Testis (tissue), 3 donors: Measurements from ENCODE around the gene TSHZ1. TPM values are rescaled to one million over a fixed set of nuclear protein-coding genes. Genes with fewer than 3 reads are reported as not detected.

ENCODE experiments used
- DNase-seq: peaks from one replicate; pipeline ENCODE4 v3.0.0-alpha.2; 2019
- H3K27ac ChIP-seq, 2 donors: fragments of 200-600 bp; sonication (generic); one replicate each; pipeline ENCODE4 v1.5.1; 2019
- H3K27me3 ChIP-seq: fragments of 200-600 bp; sonication (generic); one replicate; pipeline ENCODE4 v1.5.1; 2019
- H3K36me3 ChIP-seq: fragments of 200-600 bp; sonication (generic); one replicate; pipeline ENCODE4 v1.5.1; 2017; ENCODE audit warnings: low read depth; ENCODE audit errors: missing control alignments
- H3K4me1 ChIP-seq: fragments of 200-600 bp; sonication (generic); one replicate; pipeline ENCODE4 v1.5.1; 2019
- H3K4me3 ChIP-seq, 2 donors: fragments of 200-600 bp; sonication (generic); one replicate each; pipeline ENCODE4 v1.5.1; 2017 to 2019
- H3K9me3 ChIP-seq: fragments of 200-600 bp; sonication (generic); one replicate; pipeline ENCODE4 v1.5.1; 2017
- POLR2A ChIP-seq: fragments of 450-650 bp; IDR thresholded peaks from one replicate; pipeline ENCODE4 v1.6.1; 2017; ENCODE audit warnings: antibody characterized with exemption, mild to moderate bottlenecking, moderate library complexity
- WGBS, 2 donors: methylation state at CpG; one replicate each; pipeline ENCODE4 v1.1.5; 2018; 5-methylcytosine and 5-hydroxymethylcytosine counted together
- intact Hi-C: fragments of 100-400 bp; cut with DNase I; formaldehyde crosslinking; loops from one replicate; pipeline ENCODE4 v1.15.1; 2023; ENCODE audit warnings: low total_unique reads
- polyA plus RNA-seq: library from polyadenylated mRNA; stranded (reverse); fragments of 350-450 nt; fragmentation: Illumina TruSeq; extraction: RNeasy Lipid Tissue Mini Kit (QIAGEN cat#74804); gene quantifications from one replicate; pipeline ENCODE4 v1.2.3, GENCODE V29; 2014; ENCODE audit warnings: low read depth, low replicate concordance; ENCODE audit not compliant: insufficient read depth
- total RNA-seq, 2 donors: library from RNA; depleted of rRNA; stranded (reverse); fragments of >200 nt; gene quantifications; one replicate each; pipeline ENCODE4 v1.2.3, GENCODE V29; 2016
- TF ChIP-seq, protein P1 (sequence below), 3 experiments: fragments of 450-650 bp in 2 of 3; fragments of 200-600 bp in 1 of 3; sonication (generic) in 1 of 3; IDR thresholded peaks; one replicate each; pipeline ENCODE4 v1.5.1; 2016 to 2019; ENCODE audit warnings: antibody characterized with exemption in 3 of 3, mild to moderate bottlenecking in 2 of 3, moderate library complexity in 1 of 3

The TSHZ1 gene
- total and polyA plus RNA-seq, 3 donors from 2014 or later = 12.8 to 36.2 (median 18.4) TPM

DNA sequence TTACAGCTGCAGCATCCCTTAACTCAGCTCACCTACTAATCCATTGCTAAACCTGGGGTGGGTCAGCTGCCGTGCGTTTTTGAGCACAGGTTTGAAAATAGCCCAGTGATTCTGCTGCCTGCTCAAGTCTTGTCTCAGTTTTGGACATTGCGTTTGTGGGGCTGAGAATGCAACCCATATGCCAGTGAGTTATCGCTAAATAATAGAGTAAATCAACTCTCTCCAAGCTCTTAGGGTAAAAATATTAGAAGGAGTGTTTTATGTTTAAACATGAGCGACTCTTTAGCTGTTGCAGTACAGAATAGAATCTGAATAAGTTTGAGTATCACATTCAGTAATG, 2.1 kb downstream of the TSHZ1 start:
- H3K4me1 ChIP-seq = peaks cover 18% of the 10 kb centered on the region
- peak overlapping the region; percentile 89 for H3K27ac ChIP-seq
- no peaks in the 10 kb centered on the region for H3K9me3 ChIP-seq
- 10 to 13% methylated on average over 5 of the region's 5 CpGs for WGBS, 2 donors
- TF ChIP-seq, protein P1, sequence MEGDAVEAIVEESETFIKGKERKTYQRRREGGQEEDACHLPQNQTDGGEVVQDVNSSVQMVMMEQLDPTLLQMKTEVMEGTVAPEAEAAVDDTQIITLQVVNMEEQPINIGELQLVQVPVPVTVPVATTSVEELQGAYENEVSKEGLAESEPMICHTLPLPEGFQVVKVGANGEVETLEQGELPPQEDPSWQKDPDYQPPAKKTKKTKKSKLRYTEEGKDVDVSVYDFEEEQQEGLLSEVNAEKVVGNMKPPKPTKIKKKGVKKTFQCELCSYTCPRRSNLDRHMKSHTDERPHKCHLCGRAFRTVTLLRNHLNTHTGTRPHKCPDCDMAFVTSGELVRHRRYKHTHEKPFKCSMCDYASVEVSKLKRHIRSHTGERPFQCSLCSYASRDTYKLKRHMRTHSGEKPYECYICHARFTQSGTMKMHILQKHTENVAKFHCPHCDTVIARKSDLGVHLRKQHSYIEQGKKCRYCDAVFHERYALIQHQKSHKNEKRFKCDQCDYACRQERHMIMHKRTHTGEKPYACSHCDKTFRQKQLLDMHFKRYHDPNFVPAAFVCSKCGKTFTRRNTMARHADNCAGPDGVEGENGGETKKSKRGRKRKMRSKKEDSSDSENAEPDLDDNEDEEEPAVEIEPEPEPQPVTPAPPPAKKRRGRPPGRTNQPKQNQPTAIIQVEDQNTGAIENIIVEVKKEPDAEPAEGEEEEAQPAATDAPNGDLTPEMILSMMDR (IDR thresholded peaks at IDR 0.05) = no peak
- no peak for TF ChIP-seq POLR2A
- peak overlapping the region; percentile 70 to 73 for H3K4me3 ChIP-seq
- H3K27me3 ChIP-seq = no peaks in the 10 kb centered on the region
- intact Hi-C loops = no loop called here
- H3K36me3 ChIP-seq = no peaks in the 10 kb centered on the region
- no peak for DNase-seq

DNA sequence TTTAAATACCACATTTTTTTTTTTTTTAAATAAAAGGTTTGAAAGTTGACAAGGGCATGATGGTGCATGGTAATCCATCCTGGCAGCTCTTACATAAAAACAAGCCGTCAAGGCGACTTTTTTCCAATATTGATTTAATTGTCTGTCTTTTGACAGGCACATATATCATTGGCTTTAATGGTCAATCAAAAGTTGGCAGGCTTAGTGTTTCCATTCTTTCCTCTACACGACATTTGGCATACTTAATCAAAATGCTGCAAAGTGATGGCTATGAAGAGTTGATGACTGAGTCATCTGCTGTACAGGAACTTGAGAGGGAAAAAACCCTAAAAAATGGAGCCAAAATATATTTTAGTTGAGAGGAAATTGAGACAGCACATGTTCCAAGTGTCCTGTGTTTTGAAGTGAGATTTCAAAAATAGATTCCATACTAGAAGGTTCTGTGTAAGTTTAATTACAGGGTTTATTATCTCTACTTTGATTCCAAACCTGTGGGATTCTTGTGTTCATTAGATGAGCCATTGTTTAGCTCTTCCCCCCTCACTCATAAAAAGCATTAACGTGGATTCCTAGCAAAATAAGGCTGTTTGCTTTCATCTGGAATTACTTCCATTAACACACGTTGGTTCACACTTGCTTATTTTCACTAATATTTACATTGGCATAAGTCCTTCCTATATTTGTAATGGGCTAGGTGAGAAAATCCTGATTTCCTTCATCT, 3.2 kb downstream of the TSHZ1 start:
- no peak for DNase-seq
- Histone ChIP-seq H3K4me1 (peaks cover 23% of the 10 kb centered on the region), H3K27me3 (no peaks in the 10 kb centered on the region), H3K27ac (peak overlapping the region; percentile 89), H3K9me3 (no peaks in the 10 kb centered on the region), H3K4me3 (peak overlapping the region in 1 of 2 donors; percentile 73), H3K36me3 (no peaks in the 10 kb centered on the region)
- WGBS, 2 donors = 36 to 38% methylated on average over 5 of the region's 5 CpGs
- TF ChIP-seq POLR2A = no peak
- TF ChIP-seq, protein P1 (IDR thresholded peaks at IDR 0.05) = no peak
- intact Hi-C loops = no loop called here

DNA sequence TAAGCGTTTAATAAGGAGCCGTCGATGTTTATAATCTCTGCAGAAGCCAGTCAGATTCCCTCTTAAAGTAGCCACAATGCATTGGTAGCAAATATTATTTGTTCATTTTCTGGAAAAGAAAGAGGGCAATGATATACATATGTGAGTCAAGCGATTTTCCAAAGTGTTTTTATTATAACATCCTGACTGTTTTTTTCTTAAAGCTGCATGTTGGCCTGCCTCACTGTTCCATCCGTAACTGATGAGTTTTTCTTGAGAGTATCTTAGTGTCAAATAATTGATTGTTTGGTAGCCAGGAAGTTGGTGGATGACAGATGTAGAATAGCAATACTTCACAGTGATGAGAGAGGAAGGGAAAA, 3.7 kb downstream of the TSHZ1 start:
- H3K4me3 ChIP-seq = peak overlapping the region in 1 of 2 donors; percentile 73
- H3K4me1 ChIP-seq = peaks cover 27% of the 10 kb centered on the region
- H3K9me3 ChIP-seq = no peaks in the 10 kb centered on the region
- DNase-seq = no peak
- no peaks in the 10 kb centered on the region for H3K27me3 ChIP-seq
- intact Hi-C loops = no loop called here
- peak overlapping the region; percentile 89 for H3K27ac ChIP-seq
- 44 to 52% methylated on average over 5 of the region's 5 CpGs for WGBS, 2 donors
- no peaks in the 10 kb centered on the region for H3K36me3 ChIP-seq
- TF ChIP-seq, protein P1 (IDR thresholded peaks at IDR 0.05) = no peak
- TF ChIP-seq POLR2A = no peak

DNA sequence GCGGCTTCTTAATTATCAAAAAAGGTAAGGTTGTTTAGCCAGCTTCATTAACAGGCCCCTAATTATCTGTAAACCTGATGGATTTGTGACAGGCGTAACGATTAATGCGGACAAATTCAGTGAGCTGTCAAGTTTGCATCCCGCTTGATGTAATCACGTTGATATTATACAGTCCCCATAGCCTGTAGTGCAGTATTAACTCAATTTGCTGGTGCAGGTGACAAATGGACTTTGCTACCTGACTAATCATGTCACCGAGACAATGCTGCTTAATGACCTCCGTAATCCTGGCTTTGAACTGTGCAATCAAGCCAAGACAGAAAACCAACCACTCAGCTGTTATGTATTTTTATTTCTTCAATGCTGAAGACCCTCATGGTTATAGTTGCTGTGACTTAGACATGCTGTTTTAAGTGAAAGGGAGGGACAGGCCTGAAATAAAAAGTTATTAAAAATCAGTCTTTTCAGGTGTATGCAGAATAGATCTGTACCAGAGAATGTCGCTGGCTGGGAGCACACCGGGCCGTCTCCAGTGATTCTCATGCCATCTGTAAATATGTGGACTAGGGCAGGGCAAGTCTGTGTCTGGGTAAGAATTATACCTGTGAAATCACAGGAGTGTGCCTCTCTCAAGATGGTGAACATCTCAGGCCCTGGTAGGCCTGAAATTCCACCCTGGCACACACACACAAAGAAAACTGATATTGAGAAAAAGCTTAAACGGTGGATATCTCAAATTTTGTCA, 4.3 kb downstream of the TSHZ1 start:
- WGBS, 2 donors = 69 to 74% methylated on average over 12 of the region's 12 CpGs
- Histone ChIP-seq H3K4me3 (peak overlapping the region in 1 of 2 donors; percentile 73), H3K4me1 (peaks cover 32% of the 10 kb centered on the region), H3K9me3 (no peaks in the 10 kb centered on the region), H3K27me3 (no peaks in the 10 kb centered on the region), H3K27ac (peak overlapping the region; percentile 89), H3K36me3 (no peaks in the 10 kb centered on the region)
- intact Hi-C loops = no loop called here
- TF ChIP-seq, protein P1 (IDR thresholded peaks at IDR 0.05) = no peak
- no peak for TF ChIP-seq POLR2A
- DNase-seq = no peak
